HK-2 (cell line): ENCODE data around the gene RCBTB2.

Experiments
- DNase-seq: peaks from one replicate; pipeline ENCODE4 v3.0.0-alpha.2; 2018; ENCODE audit not compliant: unreplicated experiment

Gene RCBTB2

GRCh38 chr13:48531416-48532255, 1.2 kb downstream of the RCBTB2 start:
- DNase-seq = no peak

- no peak for DNase-seq
Measured at GRCh38 chr13:48530833-48531232, 2.0 kb downstream of the RCBTB2 start.

GRCh38 chr13:48528720-48529119, 4.2 kb downstream of the RCBTB2 start:
- DNase-seq = no peak

GRCh38 chr13:48527955-48528354, 4.9 kb downstream of the RCBTB2 start:
- DNase-seq = no peak

GRCh38 chr13:48526286-48526685, 6.6 kb downstream of the RCBTB2 start:
- DNase-seq = no peak

GRCh38 chr13:48518083-48518482, 14.8 kb downstream of the RCBTB2 start:
- DNase-seq = no peak

- DNase-seq = no peak
Measured at GRCh38 chr13:48515732-48516131, 17.1 kb downstream of the RCBTB2 start.

- DNase-seq = no peak
Measured at GRCh38 chr13:48514793-48515192, 18.1 kb downstream of the RCBTB2 start.

GRCh38 chr13:48511621-48512230, 21.2 kb downstream of the RCBTB2 start:
- no peak for DNase-seq

GRCh38 chr13:48510698-48511097, 22.2 kb downstream of the RCBTB2 start:
- no peak for DNase-seq

GRCh38 chr13:48508011-48508410, 24.9 kb downstream of the RCBTB2 start:
- no peak for DNase-seq

- DNase-seq = no peak
Measured at GRCh38 chr13:48507021-48507420, 25.9 kb downstream of the RCBTB2 start.

GRCh38 chr13:48506092-48506701, 26.7 kb downstream of the RCBTB2 start:
- no peak for DNase-seq

GRCh38 chr13:48505597-48506091, 27.2 kb downstream of the RCBTB2 start:
- DNase-seq = no peak

GRCh38 chr13:48505012-48505411, 27.9 kb downstream of the RCBTB2 start:
- DNase-seq = no peak

- DNase-seq = no peak
Measured at GRCh38 chr13:48504606-48505005, 28.3 kb downstream of the RCBTB2 start.

- no peak for DNase-seq
Measured at GRCh38 chr13:48502601-48503319, 30.1 kb downstream of the RCBTB2 start.

GRCh38 chr13:48501705-48502104, 31.2 kb downstream of the RCBTB2 start:
- DNase-seq = no peak

GRCh38 chr13:48500652-48501197, 32.2 kb downstream of the RCBTB2 start:
- no peak for DNase-seq

GRCh38 chr13:48497669-48498068, 35.2 kb downstream of the RCBTB2 start:
- DNase-seq = no peak

GRCh38 chr13:48496271-48497161, 36.4 kb downstream of the RCBTB2 start:
- no peak for DNase-seq
